GM23338 (cell line): ENCODE data around the gene TTLL3. TPM values are rescaled to one million over a fixed set of nuclear protein-coding genes. Genes with fewer than 3 reads are reported as not detected.

Experiments
- ATAC-seq: fragments of 200-7000 bp; cut with Tn5 transposase; 3 replicates; pipeline ENCODE4 v1.9.1; 2020
- DNase-seq: peaks from one replicate; pipeline ENCODE4 v3.0.0-alpha.2; 2015; ENCODE audit warnings: low spot score
- H2AFZ ChIP-seq: fragments of 200-600 bp; sonication (generic); 2 replicates; pipeline ENCODE4 v1.8.0; 2016; ENCODE audit warnings: antibody characterized with exemption, mild to moderate bottlenecking, moderate library complexity
- H3F3A ChIP-seq: fragments of 200-600 bp; sonication (generic); replicated peaks from 2 replicates; pipeline ENCODE4 v1.8.0; 2017; ENCODE audit warnings: antibody characterized with exemption, mixed run types, low read depth
- H3K27ac ChIP-seq: fragments of 200-600 bp; sonication (generic); 2 replicates; pipeline ENCODE4 v1.6.1; 2016; ENCODE audit warnings: low read depth
- H3K27me3 ChIP-seq: fragments of 200-600 bp; sonication (generic); 2 replicates; pipeline ENCODE4 v1.8.0; 2016; ENCODE audit warnings: mild to moderate bottlenecking, mixed run types, moderate library complexity; ENCODE audit not compliant: insufficient read depth
- H3K36me3 ChIP-seq: fragments of 200-600 bp; sonication (generic); 2 replicates; pipeline ENCODE4 v1.8.0; 2016; ENCODE audit warnings: mild to moderate bottlenecking; ENCODE audit not compliant: insufficient read depth
- H3K4me1 ChIP-seq: fragments of 200-600 bp; sonication (generic); 2 replicates; pipeline ENCODE4 v1.8.0; 2016; ENCODE audit warnings: mild to moderate bottlenecking, moderate library complexity; ENCODE audit not compliant: insufficient read depth
- H3K4me2 ChIP-seq: fragments of 200-600 bp; sonication (generic); 2 replicates; pipeline ENCODE4 v1.7.1; 2017; ENCODE audit warnings: mixed run types
- H3K4me3 ChIP-seq: fragments of 200-600 bp; sonication (generic); 2 replicates; pipeline ENCODE4 v1.6.1; 2016; ENCODE audit warnings: mixed run types
- H3K79me2 ChIP-seq: fragments of 200-600 bp; sonication (generic); replicated peaks from 2 replicates; pipeline ENCODE4 v1.8.0; 2017; ENCODE audit warnings: mild to moderate bottlenecking; ENCODE audit not compliant: insufficient read depth
- H3K9me2 ChIP-seq: fragments of 200-600 bp; sonication (generic); 2 replicates; pipeline ENCODE4 v1.8.0; 2017; ENCODE audit not compliant: insufficient read depth
- H4K20me1 ChIP-seq: fragments of 200-600 bp; sonication (generic); replicated peaks from 2 replicates; pipeline ENCODE4 v1.8.0; 2017; ENCODE audit warnings: mild to moderate bottlenecking; ENCODE audit not compliant: insufficient read depth
- H3K27ac Mint-ChIP-seq: 2 replicates; pipeline ENCODE4 v1.8.0; 2020; ENCODE audit warnings: inconsistent platforms, mild to moderate bottlenecking, moderate library complexity, mixed read lengths
- H3K27me3 Mint-ChIP-seq: 3 replicates; pipeline ENCODE4 v1.8.0; 2022; ENCODE audit warnings: low read depth, mild to moderate bottlenecking, moderate library complexity, mixed read lengths, inconsistent platforms; ENCODE audit not compliant: insufficient read depth, poor library complexity
- H3K36me3 Mint-ChIP-seq: 3 replicates; pipeline ENCODE4 v1.8.0; 2021; ENCODE audit warnings: low read depth, mild to moderate bottlenecking, inconsistent platforms, moderate library complexity, mixed read lengths
- H3K4me1 Mint-ChIP-seq: 3 replicates; pipeline ENCODE4 v1.8.0; 2020; ENCODE audit warnings: mild to moderate bottlenecking, inconsistent platforms, mixed read lengths
- H3K4me3 Mint-ChIP-seq: 3 replicates; pipeline ENCODE4 v1.8.0; 2021; ENCODE audit warnings: moderate library complexity, mild to moderate bottlenecking, inconsistent platforms, mixed read lengths
- H3K9me3 Mint-ChIP-seq: 3 replicates; pipeline ENCODE4 v1.8.0; 2020; ENCODE audit warnings: moderate library complexity, mild to moderate bottlenecking, inconsistent platforms, mixed read lengths
- CREB1 ChIP-seq: fragments of 250-450 bp; sonication (Bioruptor Pico); IDR thresholded peaks from 2 replicates; pipeline ENCODE4 v1.5.0; 2020; ENCODE audit warnings: low read depth, mild to moderate bottlenecking, moderate library complexity
- CTCF ChIP-seq, 2 experiments: fragments of 200-600 bp in 1 of 2; sonication (generic) in 1 of 2; conservative IDR thresholded peaks; 2 replicates each; pipeline versions ENCODE4 v1.5.1 to v1.6.1; 2016 to 2017; ENCODE audit warnings: antibody characterized with exemption in 2 of 2, low read depth in 2 of 2, mild to moderate bottlenecking in 2 of 2, moderate library complexity in 1 of 2
- ETS1 ChIP-seq: IDR thresholded peaks from 2 replicates; pipeline ENCODE4 v1.6.1; 2016; ENCODE audit warnings: antibody characterized with exemption
- EZH2phosphoT487 ChIP-seq: fragments of 200-600 bp; sonication (generic); IDR thresholded peaks from one replicate; pipeline ENCODE4 v1.8.1; 2018; ENCODE audit warnings: antibody characterized with exemption; ENCODE audit not compliant: unreplicated experiment
- JUNB ChIP-seq: IDR thresholded peaks from one replicate; pipeline ENCODE4 v1.6.1; 2016; ENCODE audit warnings: antibody characterized with exemption; ENCODE audit not compliant: unreplicated experiment
- NANOG ChIP-seq: IDR thresholded peaks from 2 replicates; pipeline ENCODE4 v1.6.1; 2016; ENCODE audit warnings: antibody characterized with exemption, borderline replicate concordance
- POLR2AphosphoS5 ChIP-seq: IDR thresholded peaks from 2 replicates; pipeline ENCODE4 v1.6.1; 2016; ENCODE audit warnings: antibody characterized with exemption, low read depth
- REST ChIP-seq: IDR thresholded peaks from one replicate; pipeline ENCODE4 v1.6.1; 2018; ENCODE audit warnings: antibody characterized with exemption; ENCODE audit not compliant: unreplicated experiment
- ZNF114 ChIP-seq: fragments of 250-450 bp; sonication (Bioruptor Pico); IDR thresholded peaks from 2 replicates; pipeline ENCODE4 v1.5.0; 2020; ENCODE audit warnings: mild to moderate bottlenecking, moderate library complexity
- ZNF331 ChIP-seq: fragments of 250-450 bp; sonication (Bioruptor Pico); IDR thresholded peaks from 2 replicates; pipeline ENCODE4 v1.5.0; 2020; ENCODE audit warnings: low read depth, mild to moderate bottlenecking, moderate library complexity
- ZNF462 ChIP-seq: fragments of 250-450 bp; sonication (Bioruptor Pico); IDR thresholded peaks from 2 replicates; pipeline ENCODE4 v1.5.0; 2020; ENCODE audit warnings: mild to moderate bottlenecking, moderate library complexity
- polyA plus RNA-seq: library from polyadenylated mRNA; unstranded; fragments of >200 nt; fragmentation: Nextera tagmentation; extraction: Ambion mirVana; gene quantifications from 2 replicates; pipeline ENCODE4 v1.2.1, GENCODE V29; 2016
- total RNA-seq: library from RNA; depleted of rRNA; stranded (reverse); fragments of >200 nt; shearing (Covaris generic); gene quantifications from 2 replicates; pipeline ENCODE4 v1.2.3, GENCODE V29; 2014

TTLL3 gene
- total and polyA plus RNA-seq, 2 experiments from 2014 or later: 3.7 to 5.3 TPM

GRCh38 chr3:9855594-9855993 is 45.5 kb downstream of the TTLL3 start (continued):
- TF ChIP-seq REST (no peak), EZH2phosphoT487 (no peak), NANOG (no peak), ETS1 (no peak), JUNB (no peak)

GRCh38 chr3:9859530-9860025 is 49.5 kb downstream of the TTLL3 start:
- H2AFZ ChIP-seq: no peak overlapping the region
- Mint-ChIP-seq H3K9me3 (no peaks in the 10 kb centered on the region), H3K4me1 (peaks cover 25% of the 10 kb centered on the region), H3K27me3 (peaks cover 5% of the 10 kb centered on the region), H3K36me3 (no peaks in the 10 kb centered on the region), H3K4me3 (no peak overlapping the region), H3K27ac (no peak overlapping the region)
- H3K36me3 ChIP-seq: no peaks in the 10 kb centered on the region
- H3K9me2 ChIP-seq: no peaks in the 10 kb centered on the region
- DNase-seq (no peak), ATAC-seq (no peak)
- peaks cover 3% of the 10 kb centered on the region; the same call in 1 of the 2 replicates for H3K4me1 ChIP-seq
- H3K27ac ChIP-seq: no peak overlapping the region
- no peaks in the 10 kb centered on the region for H3K79me2 ChIP-seq
- H3K4me2 ChIP-seq: no peak overlapping the region
- H3K27me3 ChIP-seq: 0 out of 2 replicates have a peak, but pooled peaks cover 2% of the 10 kb centered on the region
- H4K20me1 ChIP-seq: no peaks in the 10 kb centered on the region
- H3K4me3 ChIP-seq: no peak overlapping the region
- H3F3A ChIP-seq: no peaks in the 10 kb centered on the region
- no peak for TF ChIP-seq CREB1 (CRISPR knock-in tag)
- no peak for TF ChIP-seq ZNF331 (CRISPR knock-in tag)
- TF ChIP-seq ZNF462 (CRISPR knock-in tag): no peak
- no peak for TF ChIP-seq POLR2AphosphoS5
- no peak for TF ChIP-seq CTCF (conservative IDR thresholded peaks at IDR 0.05; ENCODE audit: low read depth in 2 of 2)
- TF ChIP-seq ETS1: no peak
- TF ChIP-seq ZNF114 (CRISPR knock-in tag): no peak
